H1 (cell line): ENCODE results near the gene STAT1. TPM values are rescaled to one million over a fixed set of nuclear protein-coding genes. Genes with fewer than 3 reads are reported as not detected.

Experiments
- CEBPB ChIP-seq: IDR thresholded peaks from 2 replicates; pipeline ENCODE4 v1.6.1; 2012; ENCODE audit warnings: low read depth, low read length
- EGR1 ChIP-seq: IDR thresholded peaks from 2 replicates; pipeline ENCODE4 v1.6.1; 2011; ENCODE audit warnings: low read depth, low read length, borderline replicate concordance
- GTF2F1 ChIP-seq: IDR thresholded peaks from 2 replicates; pipeline ENCODE4 v1.6.1; 2012; ENCODE audit warnings: low read depth, low read length, improper control_type of control experiment, borderline replicate concordance
- PHF8 ChIP-seq: fragments of 200-600 bp; sonication (generic); conservative IDR thresholded peaks from 2 replicates; pipeline ENCODE4 v1.7.1; 2012; ENCODE audit warnings: low read depth, mild to moderate bottlenecking, inconsistent platforms, low read length, moderate library complexity
- POLR2A ChIP-seq, 2 experiments: IDR thresholded peaks; 1 replicate in 1 of 2; 2 replicates in 1 of 2; pipeline ENCODE4 v1.6.1; 2011; ENCODE audit warnings: low read depth in 2 of 2, low read length in 2 of 2, mild to moderate bottlenecking in 2 of 2; ENCODE audit errors: control extremely low read depth in 1 of 2
- SAP30 ChIP-seq: fragments of 300-600 bp; sonication (generic); IDR thresholded peaks from 2 replicates; pipeline ENCODE4 v1.7.1; 2012; ENCODE audit warnings: low read length, moderate library complexity, mild to moderate bottlenecking, inconsistent platforms; ENCODE audit not compliant: insufficient read depth, insufficient replicate concordance
- SIN3A ChIP-seq, 2 experiments: IDR thresholded peaks in 1 of 2; conservative IDR thresholded peaks in 1 of 2; 2 replicates each; pipeline ENCODE4 v1.6.1; 2011 to 2012; ENCODE audit warnings: low read length in 2 of 2, improper control_type of control experiment in 1 of 2, low read depth in 1 of 2, mild to moderate bottlenecking in 1 of 2
- polyA plus RNA-seq, 7 experiments: library from polyadenylated mRNA; depleted of rRNA in 3 of 7; stranded (reverse) in 5 of 7; unstranded in 2 of 7; fragments of >200 nt in 5 of 7; fragments of 200-250 nt in 2 of 7; gene quantifications; 1 replicate in 5 of 7; 2 replicates in 1 of 7; 4 replicates in 1 of 7; pipeline versions ENCODE4 v1.2.1 to v1.2.3, GENCODE V29; 2011 to 2013; ENCODE audit warnings: missing spikeins in 2 of 7, mixed read lengths in 2 of 7
- total RNA-seq: library from RNA; stranded (reverse); fragmentation: NEBNext Ultra II Directional; extraction: Animal tissue kit (Norgen Biotek cat#: 25700); gene quantifications from 2 replicates; pipeline ENCODE4 v1.2.1, GENCODE V29; 2021
- TF ChIP-seq, protein P1 (sequence below): fragments of 300-600 bp; sonication (generic); IDR thresholded peaks from 2 replicates; pipeline ENCODE4 v1.7.1; 2012; ENCODE audit warnings: low read length, moderate library complexity, mild to moderate bottlenecking, inconsistent platforms; ENCODE audit not compliant: insufficient replicate concordance

STAT1 gene
- total and polyA plus RNA-seq, 2 of the 8 experiments (the other 6 are each of a cell fraction or from before 2014, with no cell fraction given) = 20.3 to 43.0 TPM

- TF ChIP-seq, protein P1, sequence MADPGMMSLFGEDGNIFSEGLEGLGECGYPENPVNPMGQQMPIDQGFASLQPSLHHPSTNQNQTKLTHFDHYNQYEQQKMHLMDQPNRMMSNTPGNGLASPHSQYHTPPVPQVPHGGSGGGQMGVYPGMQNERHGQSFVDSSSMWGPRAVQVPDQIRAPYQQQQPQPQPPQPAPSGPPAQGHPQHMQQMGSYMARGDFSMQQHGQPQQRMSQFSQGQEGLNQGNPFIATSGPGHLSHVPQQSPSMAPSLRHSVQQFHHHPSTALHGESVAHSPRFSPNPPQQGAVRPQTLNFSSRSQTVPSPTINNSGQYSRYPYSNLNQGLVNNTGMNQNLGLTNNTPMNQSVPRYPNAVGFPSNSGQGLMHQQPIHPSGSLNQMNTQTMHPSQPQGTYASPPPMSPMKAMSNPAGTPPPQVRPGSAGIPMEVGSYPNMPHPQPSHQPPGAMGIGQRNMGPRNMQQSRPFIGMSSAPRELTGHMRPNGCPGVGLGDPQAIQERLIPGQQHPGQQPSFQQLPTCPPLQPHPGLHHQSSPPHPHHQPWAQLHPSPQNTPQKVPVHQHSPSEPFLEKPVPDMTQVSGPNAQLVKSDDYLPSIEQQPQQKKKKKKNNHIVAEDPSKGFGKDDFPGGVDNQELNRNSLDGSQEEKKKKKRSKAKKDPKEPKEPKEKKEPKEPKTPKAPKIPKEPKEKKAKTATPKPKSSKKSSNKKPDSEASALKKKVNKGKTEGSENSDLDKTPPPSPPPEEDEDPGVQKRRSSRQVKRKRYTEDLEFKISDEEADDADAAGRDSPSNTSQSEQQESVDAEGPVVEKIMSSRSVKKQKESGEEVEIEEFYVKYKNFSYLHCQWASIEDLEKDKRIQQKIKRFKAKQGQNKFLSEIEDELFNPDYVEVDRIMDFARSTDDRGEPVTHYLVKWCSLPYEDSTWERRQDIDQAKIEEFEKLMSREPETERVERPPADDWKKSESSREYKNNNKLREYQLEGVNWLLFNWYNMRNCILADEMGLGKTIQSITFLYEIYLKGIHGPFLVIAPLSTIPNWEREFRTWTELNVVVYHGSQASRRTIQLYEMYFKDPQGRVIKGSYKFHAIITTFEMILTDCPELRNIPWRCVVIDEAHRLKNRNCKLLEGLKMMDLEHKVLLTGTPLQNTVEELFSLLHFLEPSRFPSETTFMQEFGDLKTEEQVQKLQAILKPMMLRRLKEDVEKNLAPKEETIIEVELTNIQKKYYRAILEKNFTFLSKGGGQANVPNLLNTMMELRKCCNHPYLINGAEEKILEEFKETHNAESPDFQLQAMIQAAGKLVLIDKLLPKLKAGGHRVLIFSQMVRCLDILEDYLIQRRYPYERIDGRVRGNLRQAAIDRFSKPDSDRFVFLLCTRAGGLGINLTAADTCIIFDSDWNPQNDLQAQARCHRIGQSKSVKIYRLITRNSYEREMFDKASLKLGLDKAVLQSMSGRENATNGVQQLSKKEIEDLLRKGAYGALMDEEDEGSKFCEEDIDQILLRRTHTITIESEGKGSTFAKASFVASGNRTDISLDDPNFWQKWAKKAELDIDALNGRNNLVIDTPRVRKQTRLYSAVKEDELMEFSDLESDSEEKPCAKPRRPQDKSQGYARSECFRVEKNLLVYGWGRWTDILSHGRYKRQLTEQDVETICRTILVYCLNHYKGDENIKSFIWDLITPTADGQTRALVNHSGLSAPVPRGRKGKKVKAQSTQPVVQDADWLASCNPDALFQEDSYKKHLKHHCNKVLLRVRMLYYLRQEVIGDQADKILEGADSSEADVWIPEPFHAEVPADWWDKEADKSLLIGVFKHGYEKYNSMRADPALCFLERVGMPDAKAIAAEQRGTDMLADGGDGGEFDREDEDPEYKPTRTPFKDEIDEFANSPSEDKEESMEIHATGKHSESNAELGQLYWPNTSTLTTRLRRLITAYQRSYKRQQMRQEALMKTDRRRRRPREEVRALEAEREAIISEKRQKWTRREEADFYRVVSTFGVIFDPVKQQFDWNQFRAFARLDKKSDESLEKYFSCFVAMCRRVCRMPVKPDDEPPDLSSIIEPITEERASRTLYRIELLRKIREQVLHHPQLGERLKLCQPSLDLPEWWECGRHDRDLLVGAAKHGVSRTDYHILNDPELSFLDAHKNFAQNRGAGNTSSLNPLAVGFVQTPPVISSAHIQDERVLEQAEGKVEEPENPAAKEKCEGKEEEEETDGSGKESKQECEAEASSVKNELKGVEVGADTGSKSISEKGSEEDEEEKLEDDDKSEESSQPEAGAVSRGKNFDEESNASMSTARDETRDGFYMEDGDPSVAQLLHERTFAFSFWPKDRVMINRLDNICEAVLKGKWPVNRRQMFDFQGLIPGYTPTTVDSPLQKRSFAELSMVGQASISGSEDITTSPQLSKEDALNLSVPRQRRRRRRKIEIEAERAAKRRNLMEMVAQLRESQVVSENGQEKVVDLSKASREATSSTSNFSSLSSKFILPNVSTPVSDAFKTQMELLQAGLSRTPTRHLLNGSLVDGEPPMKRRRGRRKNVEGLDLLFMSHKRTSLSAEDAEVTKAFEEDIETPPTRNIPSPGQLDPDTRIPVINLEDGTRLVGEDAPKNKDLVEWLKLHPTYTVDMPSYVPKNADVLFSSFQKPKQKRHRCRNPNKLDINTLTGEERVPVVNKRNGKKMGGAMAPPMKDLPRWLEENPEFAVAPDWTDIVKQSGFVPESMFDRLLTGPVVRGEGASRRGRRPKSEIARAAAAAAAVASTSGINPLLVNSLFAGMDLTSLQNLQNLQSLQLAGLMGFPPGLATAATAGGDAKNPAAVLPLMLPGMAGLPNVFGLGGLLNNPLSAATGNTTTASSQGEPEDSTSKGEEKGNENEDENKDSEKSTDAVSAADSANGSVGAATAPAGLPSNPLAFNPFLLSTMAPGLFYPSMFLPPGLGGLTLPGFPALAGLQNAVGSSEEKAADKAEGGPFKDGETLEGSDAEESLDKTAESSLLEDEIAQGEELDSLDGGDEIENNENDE = no peak
- TF ChIP-seq EGR1 (no peak), SAP30 (no peak), GTF2F1 (no peak), PHF8 (no peak), SIN3A (conservative IDR thresholded peaks at IDR 0.05 in 1 of 2, IDR thresholded peaks at IDR 0.05 in 1 of 2; ENCODE audit: low read depth in 1 of 2, low read length in 2 of 2) (no peak), CEBPB (no peak), POLR2A (IDR thresholded peaks at IDR 0.05; ENCODE audit: control extremely low read depth in 1 of 2, low read depth in 2 of 2, low read length in 2 of 2) (no peak)
Measured at GRCh38 chr2:191009541-191010374, 4.2 kb downstream of the STAT1 start (continued).
